Type B pancreatic cell (in vitro differentiated cells): ENCODE data around the gene ZNF423. TPM values are rescaled to one million over a fixed set of nuclear protein-coding genes. Genes with fewer than 3 reads are reported as not detected.

ENCODE experiments used
- DNase-seq: peaks from one replicate; pipeline ENCODE4 v3.0.0; 2021; ENCODE audit warnings: mixed read lengths; ENCODE audit not compliant: unreplicated experiment; ENCODE audit errors: extremely low spot score
- H3K27ac Mint-ChIP-seq: 2 replicates; pipeline ENCODE4 v1.8.0; 2021; ENCODE audit warnings: mild to moderate bottlenecking, mixed read lengths
- H3K27me3 Mint-ChIP-seq: 2 replicates; pipeline ENCODE4 v1.8.0; 2021; ENCODE audit warnings: mixed read lengths
- H3K36me3 Mint-ChIP-seq: 2 replicates; pipeline ENCODE4 v1.8.0; 2021; ENCODE audit warnings: mixed read lengths
- H3K4me1 Mint-ChIP-seq: one replicate; pipeline ENCODE4 v1.8.0; 2021; ENCODE audit warnings: mixed read lengths; ENCODE audit not compliant: unreplicated experiment
- H3K4me3 Mint-ChIP-seq: 2 replicates; pipeline ENCODE4 v1.8.0; 2021; ENCODE audit warnings: mild to moderate bottlenecking, mixed read lengths
- H3K9me3 Mint-ChIP-seq: 2 replicates; pipeline ENCODE4 v1.8.0; 2021; ENCODE audit warnings: mixed read lengths
- CTCF ChIP-seq: fragments of 200-600 bp; sonication (generic); conservative IDR thresholded peaks from 2 replicates; pipeline ENCODE4 v1.5.0; 2021; ENCODE audit warnings: antibody characterized with exemption, mild to moderate bottlenecking
- total RNA-seq: library from RNA; stranded (reverse); gene quantifications from 2 replicates; pipeline ENCODE4 v1.2.1, GENCODE V29; 2021; ENCODE audit warnings: low replicate concordance

Gene ZNF423
- total RNA-seq, 1 donor from 2014 or later, result 72.6 TPM

GRCh38 chr16:49629851-49630250 lies 226.1 kb downstream of the ZNF423 start:
- H3K27ac Mint-ChIP-seq, result no peak overlapping the region
- H3K4me1 Mint-ChIP-seq, result peaks cover 20% of the 10 kb centered on the region
- no peaks in the 10 kb centered on the region for H3K27me3 Mint-ChIP-seq
- no peak overlapping the region for H3K4me3 Mint-ChIP-seq
- no peaks in the 10 kb centered on the region for H3K9me3 Mint-ChIP-seq
- DNase-seq, result peak; percentile 11
- no peak for TF ChIP-seq CTCF
- peaks cover 8% of the 10 kb centered on the region for H3K36me3 Mint-ChIP-seq

GRCh38 chr16:49628148-49628547 lies 227.8 kb downstream of the ZNF423 start:
- Mint-ChIP-seq H3K27me3 (no peaks in the 10 kb centered on the region), H3K36me3 (peaks cover 12% of the 10 kb centered on the region), H3K4me1 (peaks cover 19% of the 10 kb centered on the region), H3K4me3 (no peak overlapping the region), H3K27ac (no peak overlapping the region), H3K9me3 (no peaks in the 10 kb centered on the region)
- TF ChIP-seq CTCF, result no peak
- DNase-seq, result peak; percentile 20

GRCh38 chr16:49625311-49626065 lies 230.4 kb downstream of the ZNF423 start:
- TF ChIP-seq CTCF, result no peak
- no peak overlapping the region for H3K27ac Mint-ChIP-seq
- H3K9me3 Mint-ChIP-seq, result no peaks in the 10 kb centered on the region
- peaks cover 8% of the 10 kb centered on the region for H3K4me1 Mint-ChIP-seq
- H3K36me3 Mint-ChIP-seq, result peaks cover 5% of the 10 kb centered on the region
- no peak overlapping the region for H3K4me3 Mint-ChIP-seq
- no peak for DNase-seq
- H3K27me3 Mint-ChIP-seq, result no peaks in the 10 kb centered on the region

DNA sequence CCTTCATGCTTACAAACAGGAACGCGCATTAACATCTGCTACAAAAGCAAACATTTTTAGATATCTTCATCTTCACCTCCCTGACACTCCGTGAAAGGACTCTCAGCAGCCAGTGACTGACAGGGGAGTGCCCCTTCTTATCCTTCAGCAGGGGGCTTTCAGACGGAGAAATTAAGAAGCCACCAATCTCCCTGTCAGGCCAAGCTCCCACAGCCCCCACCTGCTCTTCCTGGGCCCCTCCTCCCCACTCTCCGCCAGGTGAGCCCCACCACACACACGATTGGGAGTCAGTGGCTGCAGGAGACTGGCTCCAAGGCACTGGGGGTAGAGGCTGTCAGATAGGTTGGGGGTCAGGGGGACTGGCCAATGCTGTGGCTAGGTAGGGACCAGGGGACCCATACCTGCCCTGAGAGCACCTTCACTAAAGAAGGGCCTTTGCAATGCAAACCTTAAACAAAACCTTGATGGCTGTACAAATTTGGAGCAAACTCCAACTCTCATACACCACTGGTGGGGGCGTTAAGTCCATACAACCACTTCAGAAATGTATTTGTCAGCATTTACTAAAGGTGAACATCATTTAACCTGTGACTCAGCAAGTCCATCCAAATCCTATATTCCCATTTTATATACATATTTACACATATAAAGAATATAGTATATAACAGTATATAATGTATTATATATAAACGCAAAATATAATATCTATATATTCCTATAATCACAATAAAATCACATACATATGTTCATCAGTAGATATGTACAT lies 232.2 kb downstream of the ZNF423 start:
- H3K4me1 Mint-ChIP-seq, result peaks cover 8% of the 10 kb centered on the region

More for the DNA sequence above, 232.2 kb downstream of the ZNF423 start:
- peaks cover 5% of the 10 kb centered on the region for H3K36me3 Mint-ChIP-seq
- no peak overlapping the region for H3K27ac Mint-ChIP-seq
- no peaks in the 10 kb centered on the region for H3K9me3 Mint-ChIP-seq
- H3K4me3 Mint-ChIP-seq, result no peak overlapping the region
- no peak for TF ChIP-seq CTCF
- DNase-seq, result peak; percentile 47
- H3K27me3 Mint-ChIP-seq, result no peaks in the 10 kb centered on the region
